Pulmonary artery endothelial cell (primary cell): ENCODE measurements around the gene BLCAP. TPM values are rescaled to one million over a fixed set of nuclear protein-coding genes. Genes with fewer than 3 reads are reported as not detected.
"Not testable (repeated sequence)": the region's sequence is repeated elsewhere in the genome, so short reads cannot be mapped to it uniquely, and the experiment has no call there.

Experiments used
- DNase-seq: peaks from one replicate; pipeline ENCODE4 v3.0.0-alpha.2; 2011; ENCODE audit warnings: low read depth, low spot score
- total RNA-seq: library from RNA; depleted of rRNA; stranded (reverse); fragments of >200 nt; gene quantifications from 2 replicates; pipeline ENCODE4 v1.2.3, GENCODE V29; 2014

Gene BLCAP
- total RNA-seq, 1 donor from 2014 or later, result 36.8 TPM

- no peak for DNase-seq
Measured at GRCh38 chr20:37558306-37558705, 30.6 kb upstream of the BLCAP start.

GRCh38 chr20:37556538-37556937 lies 28.9 kb upstream of the BLCAP start:
- no peak for DNase-seq

- DNase-seq, result not testable (repeated sequence)
Measured at GRCh38 chr20:37554721-37555298, 27.1 kb upstream of the BLCAP start.

- no peak for DNase-seq
Measured at GRCh38 chr20:37552415-37552814, 24.7 kb upstream of the BLCAP start.

- DNase-seq, result not testable (repeated sequence)
Measured at GRCh38 chr20:37551660-37552059, 24.0 kb upstream of the BLCAP start.

- not testable (repeated sequence) for DNase-seq
Measured at GRCh38 chr20:37550101-37550920, 22.6 kb upstream of the BLCAP start.

- no peak for DNase-seq
Measured at GRCh38 chr20:37547912-37548311, 20.2 kb upstream of the BLCAP start.

- no peak for DNase-seq
Measured at GRCh38 chr20:37545516-37545915, 17.8 kb upstream of the BLCAP start.

GRCh38 chr20:37544386-37544785 lies 16.7 kb upstream of the BLCAP start:
- DNase-seq, result no peak

GRCh38 chr20:37543828-37544227 lies 16.2 kb upstream of the BLCAP start:
- DNase-seq, result no peak

- DNase-seq, result peak; percentile 30
Measured at GRCh38 chr20:37542281-37542680, 14.6 kb upstream of the BLCAP start.

GRCh38 chr20:37541326-37541725 lies 13.7 kb upstream of the BLCAP start:
- no peak for DNase-seq

- not testable (repeated sequence) for DNase-seq
Measured at GRCh38 chr20:37540838-37541237, 13.2 kb upstream of the BLCAP start.

- DNase-seq, result no peak
Measured at GRCh38 chr20:37540001-37540400, 12.3 kb upstream of the BLCAP start.

GRCh38 chr20:37539424-37539823 lies 11.7 kb upstream of the BLCAP start:
- no peak for DNase-seq

GRCh38 chr20:37538003-37538402 lies 10.3 kb upstream of the BLCAP start:
- no peak for DNase-seq

- no peak for DNase-seq
Measured at GRCh38 chr20:37537505-37537904, 9.8 kb upstream of the BLCAP start.

GRCh38 chr20:37535443-37536132 lies 7.9 kb upstream of the BLCAP start:
- no peak for DNase-seq

- DNase-seq, result peak; percentile 55
Measured at GRCh38 chr20:37534401-37535157, 6.9 kb upstream of the BLCAP start.

GRCh38 chr20:37533154-37533715 lies 5.6 kb upstream of the BLCAP start:
- no peak for DNase-seq

- DNase-seq, result no peak
Measured at GRCh38 chr20:37531856-37532255, 4.2 kb upstream of the BLCAP start.
